Measurements from ENCODE around the gene IGFBP2.

GRCh38 chr2:216651351-216651881, 18.2 kb downstream of the IGFBP2 start:
- no peak for TF ChIP-seq EZH2 (IDR thresholded peaks at IDR 0.05; ENCODE audit: low read depth, unreplicated experiment)
- TF ChIP-seq CTCF (conservative IDR thresholded peaks at IDR 0.05; ENCODE audit: low read depth in 2 of 2) = no peak
- TF ChIP-seq POLR2AphosphoS5 (IDR thresholded peaks at IDR 0.05; ENCODE audit: low read depth) = no peak
- TF ChIP-seq EZH2phosphoT487 (IDR thresholded peaks at IDR 0.05; ENCODE audit: unreplicated experiment) = no peak
- TF ChIP-seq REST (IDR thresholded peaks at IDR 0.05; ENCODE audit: unreplicated experiment) = no peak
- no peak for TF ChIP-seq ZNF331 (CRISPR knock-in tag; IDR thresholded peaks at IDR 0.05; ENCODE audit: low read depth)
- no peak for TF ChIP-seq CREB1 (CRISPR knock-in tag; IDR thresholded peaks at IDR 0.05; ENCODE audit: low read depth)
- TF ChIP-seq ETS1 (IDR thresholded peaks at IDR 0.05) = no peak
- TF ChIP-seq ZNF114 (CRISPR knock-in tag; IDR thresholded peaks at IDR 0.05) = no peak
- no peak for TF ChIP-seq STAT1 (IDR thresholded peaks at IDR 0.05; ENCODE audit: unreplicated experiment)
- no peak for TF ChIP-seq ZNF462 (CRISPR knock-in tag; IDR thresholded peaks at IDR 0.05)
